OCI-LY7 (cell line): ENCODE results near the gene EGFL8. TPM values are rescaled to one million over a fixed set of nuclear protein-coding genes. Genes with fewer than 3 reads are reported as not detected.
"Not testable (repeated sequence)": the region's sequence is repeated elsewhere in the genome, so short reads cannot be mapped to it uniquely, and the experiment has no call there.

Experiments
- BruUV-seq: library from RNA; stranded (reverse); fragments of 400-500 nt; replicated peaks from 2 replicates; lab custom pipeline; 2021; lab: Mats Ljungman, UMichigan
- CTCF ChIA-PET: fragments of 300-600 bp; sonication (Branson Sonifier 250); formaldehyde crosslinking; loops from one replicate; lab custom pipeline; 2022; ENCODE audit warnings: antibody characterized with exemption; ENCODE audit not compliant: unreplicated experiment; lab: Charles Lee
- POLR2A ChIA-PET: fragments of 300-600 bp; sonication (Branson Sonifier 250); formaldehyde crosslinking; loops from one replicate; lab custom pipeline; 2022; ENCODE audit warnings: antibody characterized with exemption; lab: Charles Lee
- DNase-seq: peaks from one replicate; pipeline ENCODE4 v3.0.0-alpha.2; 2015; ENCODE audit warnings: low spot score
- H2AFZ ChIP-seq: fragments of 200-600 bp; sonication (generic), shearing (Covaris generic); 2 replicates; pipeline ENCODE4 v1.6.1; 2014; ENCODE audit warnings: mild to moderate bottlenecking, antibody characterized with exemption, low read length, moderate library complexity
- H3K27ac ChIP-seq: fragments of 200-600 bp; sonication (generic); 2 replicates; pipeline ENCODE4 v1.5.1; 2014; ENCODE audit warnings: mixed run types, low read depth, mild to moderate bottlenecking, moderate library complexity, low read length, inconsistent platforms; ENCODE audit not compliant: poor library complexity, severe bottlenecking
- H3K36me3 ChIP-seq: fragments of 200-600 bp; sonication (generic); 2 replicates; pipeline ENCODE4 v1.6.1; 2014; ENCODE audit warnings: mild to moderate bottlenecking, antibody characterized with exemption, low read length, moderate library complexity, mixed read lengths; ENCODE audit not compliant: insufficient read depth
- H3K4me1 ChIP-seq: fragments of 200-600 bp; sonication (generic); 2 replicates; pipeline ENCODE4 v1.5.1; 2014; ENCODE audit warnings: mild to moderate bottlenecking, low read length; ENCODE audit not compliant: insufficient read depth, poor library complexity, severe bottlenecking
- H3K4me2 ChIP-seq: fragments of 200-600 bp; sonication (generic); 2 replicates; pipeline ENCODE4 v1.6.1; 2014; ENCODE audit warnings: mild to moderate bottlenecking, low read length
- H3K4me3 ChIP-seq: fragments of 200-600 bp; sonication (generic); 2 replicates; pipeline ENCODE4 v1.5.1; 2014; ENCODE audit warnings: mild to moderate bottlenecking, low read depth, low read length; ENCODE audit not compliant: poor library complexity, severe bottlenecking
- H3K79me2 ChIP-seq: fragments of 200-600 bp; sonication (generic); 2 replicates; pipeline ENCODE4 v1.6.1; 2016; ENCODE audit warnings: low read depth, mild to moderate bottlenecking, low read length, moderate library complexity, mixed read lengths; ENCODE audit not compliant: insufficient read depth
- H3K9me2 ChIP-seq: fragments of 200-600 bp; sonication (generic); 2 replicates; pipeline ENCODE4 v1.6.1; 2016; ENCODE audit warnings: mild to moderate bottlenecking, low read length, mixed read lengths; ENCODE audit not compliant: insufficient read depth
- H3K9me3 ChIP-seq: fragments of 200-600 bp; sonication (generic); 2 replicates; pipeline ENCODE4 v1.6.1; 2014; ENCODE audit warnings: mild to moderate bottlenecking, mixed run types, low read length, mixed read lengths
- H4K20me1 ChIP-seq: fragments of 200-600 bp; sonication (generic); 2 replicates; pipeline ENCODE4 v1.6.1; 2014; ENCODE audit warnings: mild to moderate bottlenecking, antibody characterized with exemption, low read length, moderate library complexity, mixed read lengths; ENCODE audit not compliant: insufficient read depth
- EZH2phosphoT487 ChIP-seq: fragments of 200-600 bp; sonication (generic); IDR thresholded peaks from 2 replicates; pipeline ENCODE4 v1.6.1; 2018; ENCODE audit warnings: low read depth, borderline replicate concordance, mild to moderate bottlenecking, mixed run types, antibody characterized with exemption, low read length, moderate library complexity, mixed read lengths
- intact Hi-C: fragments of 100-400 bp; cut with micrococcal nuclease; formaldehyde crosslinking; loops from one replicate; pipeline ENCODE4 v1.10.0; 2022; ENCODE audit not compliant: unreplicated experiment
- total RNA-seq, 2 experiments: library from RNA; depleted of rRNA in 1 of 2; stranded (reverse); fragments of >200 nt in 1 of 2; shearing (Covaris generic) in 1 of 2; gene quantifications; 2 replicates each; pipeline ENCODE4 v1.2.3, GENCODE V29; 2014 to 2022
- TF ChIP-seq, protein P1 (sequence below): fragments of 200-600 bp; sonication (generic); conservative IDR thresholded peaks from 2 replicates; pipeline ENCODE4 v1.5.1; 2014; ENCODE audit warnings: mild to moderate bottlenecking, antibody characterized with exemption, low read length, moderate library complexity, mixed read lengths

Gene EGFL8
- total RNA-seq, 2 experiments from 2014 or later = 7.4 to 21.6 TPM

DNA sequence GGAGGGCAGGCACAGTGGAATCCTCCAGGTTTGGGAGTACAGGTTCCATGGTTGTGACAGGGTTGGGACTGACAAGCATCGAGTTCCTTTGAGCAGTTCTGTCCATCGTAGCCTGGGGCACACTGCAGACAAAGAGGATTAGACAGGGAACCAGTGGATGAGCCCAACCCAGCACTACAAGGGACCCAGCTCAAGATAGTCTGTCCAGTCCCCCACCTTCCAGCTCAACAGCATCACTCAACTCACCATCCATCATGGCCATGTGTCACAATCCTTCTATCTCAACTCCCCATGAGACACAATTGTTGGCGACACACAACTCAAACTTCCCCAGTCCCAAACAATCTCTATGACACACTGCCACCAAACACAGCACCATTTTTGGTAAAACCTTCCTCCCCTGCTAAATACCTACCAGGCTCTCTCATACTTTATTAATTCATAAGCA lies 39.9 kb downstream of the EGFL8 start:
- no peaks in the 10 kb centered on the region for H3K9me2 ChIP-seq
- H3K9me3 ChIP-seq = no peaks in the 10 kb centered on the region; the same call in 1 of the 2 replicates
- H3K4me3 ChIP-seq = no peak overlapping the region
- no peak for TF ChIP-seq EZH2phosphoT487
- TF ChIP-seq, protein P1, sequence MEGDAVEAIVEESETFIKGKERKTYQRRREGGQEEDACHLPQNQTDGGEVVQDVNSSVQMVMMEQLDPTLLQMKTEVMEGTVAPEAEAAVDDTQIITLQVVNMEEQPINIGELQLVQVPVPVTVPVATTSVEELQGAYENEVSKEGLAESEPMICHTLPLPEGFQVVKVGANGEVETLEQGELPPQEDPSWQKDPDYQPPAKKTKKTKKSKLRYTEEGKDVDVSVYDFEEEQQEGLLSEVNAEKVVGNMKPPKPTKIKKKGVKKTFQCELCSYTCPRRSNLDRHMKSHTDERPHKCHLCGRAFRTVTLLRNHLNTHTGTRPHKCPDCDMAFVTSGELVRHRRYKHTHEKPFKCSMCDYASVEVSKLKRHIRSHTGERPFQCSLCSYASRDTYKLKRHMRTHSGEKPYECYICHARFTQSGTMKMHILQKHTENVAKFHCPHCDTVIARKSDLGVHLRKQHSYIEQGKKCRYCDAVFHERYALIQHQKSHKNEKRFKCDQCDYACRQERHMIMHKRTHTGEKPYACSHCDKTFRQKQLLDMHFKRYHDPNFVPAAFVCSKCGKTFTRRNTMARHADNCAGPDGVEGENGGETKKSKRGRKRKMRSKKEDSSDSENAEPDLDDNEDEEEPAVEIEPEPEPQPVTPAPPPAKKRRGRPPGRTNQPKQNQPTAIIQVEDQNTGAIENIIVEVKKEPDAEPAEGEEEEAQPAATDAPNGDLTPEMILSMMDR = no peak
- intact Hi-C loops = no loop called here
- BruUV-seq = no TSS peak
- no peak overlapping the region for H3K4me2 ChIP-seq
- CTCF ChIA-PET = no interaction called here
- H3K79me2 ChIP-seq = no peaks in the 10 kb centered on the region
- H3K36me3 ChIP-seq = no peaks in the 10 kb centered on the region
- H3K27ac ChIP-seq = no peak overlapping the region
- H4K20me1 ChIP-seq = no peaks in the 10 kb centered on the region
- POLR2A ChIA-PET = interaction anchor here (1.8 kb wide), 1 partner anchor 10 kb away, joined by 4 read pairs; no protein-coding TSS in a partner anchor
- DNase-seq = no peak
- no peak overlapping the region for H2AFZ ChIP-seq
- H3K4me1 ChIP-seq = no peaks in the 10 kb centered on the region

DNA sequence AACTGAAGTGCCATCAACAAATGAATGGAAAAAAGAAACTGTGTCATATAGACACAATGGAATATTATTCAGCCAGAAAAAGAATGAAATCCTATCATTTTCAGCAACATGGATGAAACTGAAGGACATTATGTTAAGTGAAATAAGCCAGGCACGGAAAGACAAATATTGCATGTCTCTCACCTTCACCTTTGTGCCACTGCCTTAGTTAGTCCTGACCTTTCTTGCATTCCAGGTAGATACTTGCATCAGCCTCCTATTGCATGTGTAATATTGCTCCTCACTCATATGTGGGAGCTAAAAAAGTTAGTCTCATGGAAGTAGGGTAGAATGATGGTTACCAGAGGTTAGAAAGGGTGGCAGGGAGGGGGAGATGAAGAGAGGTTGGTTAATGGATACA lies 44.6 kb downstream of the EGFL8 start:
- intact Hi-C loops = no loop called here
- POLR2A ChIA-PET = interaction anchor here (0.7 kb wide), 1 partner anchor 1971 kb away, joined by 3 read pairs; no protein-coding TSS in a partner anchor
- CTCF ChIA-PET = no interaction called here

DNA sequence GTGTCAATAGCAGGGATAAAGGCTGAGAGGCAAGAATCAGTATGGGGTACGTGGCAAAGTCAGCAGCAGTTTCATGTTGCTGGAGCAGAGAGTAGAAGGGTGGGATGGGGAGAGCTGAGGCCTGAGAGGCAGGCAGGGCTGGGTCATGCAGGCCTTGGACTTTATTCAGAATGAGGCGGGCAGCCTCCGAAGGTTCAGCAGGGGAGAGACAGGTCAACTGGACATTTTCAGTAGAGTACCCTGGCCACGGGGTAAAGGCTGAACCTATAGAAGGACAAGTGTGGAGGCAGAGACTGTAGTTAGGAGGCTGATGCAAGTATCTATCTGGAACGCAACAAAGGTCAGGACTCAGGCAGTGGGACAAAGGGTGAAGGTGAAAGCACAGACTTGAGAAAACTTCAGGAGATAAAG lies 45.8 kb downstream of the EGFL8 start:
- Histone ChIP-seq H3K4me3 (no peak overlapping the region), H2AFZ (no peak overlapping the region), H4K20me1 (no peaks in the 10 kb centered on the region), H3K4me1 (no peaks in the 10 kb centered on the region), H3K9me2 (no peaks in the 10 kb centered on the region), H3K36me3 (no peaks in the 10 kb centered on the region), H3K4me2 (no peak overlapping the region), H3K27ac (no peak overlapping the region), H3K9me3 (no peaks in the 10 kb centered on the region; the same call in 1 of the 2 replicates), H3K79me2 (no peaks in the 10 kb centered on the region)
- TF ChIP-seq, protein P1 = no peak
- TF ChIP-seq EZH2phosphoT487 = no peak
- intact Hi-C loops = no loop called here
- no peak for DNase-seq
- ChIA-PET POLR2A (no interaction called here), CTCF (no interaction called here)
- no TSS peak for BruUV-seq

More for the DNA sequence above, 44.6 kb downstream of the EGFL8 start:
- Histone ChIP-seq H3K9me3 (no peaks in the 10 kb centered on the region; the same call in 1 of the 2 replicates), H3K27ac (no peak overlapping the region), H3K79me2 (no peaks in the 10 kb centered on the region), H2AFZ (no peak overlapping the region), H3K4me3 (no peak overlapping the region), H3K36me3 (no peaks in the 10 kb centered on the region), H3K4me2 (no peak overlapping the region), H3K4me1 (no peaks in the 10 kb centered on the region), H4K20me1 (no peaks in the 10 kb centered on the region), H3K9me2 (no peaks in the 10 kb centered on the region)
- no TSS peak for BruUV-seq
- no peak for DNase-seq
- no peak for TF ChIP-seq EZH2phosphoT487
- TF ChIP-seq, protein P1 = no peak

DNA sequence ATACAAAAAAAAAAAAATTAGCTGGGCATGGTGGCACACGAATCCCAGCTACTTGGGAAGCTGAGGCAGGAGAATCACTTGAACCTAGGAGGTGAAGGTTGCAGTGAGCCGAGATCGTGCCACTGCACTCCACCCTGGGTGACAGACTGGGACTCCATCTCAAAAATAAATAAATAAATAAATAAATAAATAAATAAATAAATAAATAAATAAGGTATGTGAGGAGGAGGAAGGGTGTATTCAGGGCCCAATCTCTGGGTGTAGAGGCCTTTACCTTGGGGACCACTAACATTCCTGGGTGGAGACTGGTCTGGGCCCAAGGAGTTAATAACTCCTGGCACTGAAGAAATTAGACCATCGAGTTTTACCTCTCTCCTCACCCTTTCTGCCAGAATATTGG lies 47.0 kb downstream of the EGFL8 start:
- intact Hi-C loops = not testable (repeated sequence)

More for the DNA sequence above, 47.0 kb downstream of the EGFL8 start:
- H3K27ac ChIP-seq, POLR2A ChIA-PET, H3K79me2 ChIP-seq, H3K9me3 ChIP-seq, DNase-seq, H3K4me3 ChIP-seq, BruUV-seq, H4K20me1 ChIP-seq, H3K4me2 ChIP-seq, H3K36me3 ChIP-seq, H3K9me2 ChIP-seq, CTCF ChIA-PET, H3K4me1 ChIP-seq, H2AFZ ChIP-seq: not testable (repeated sequence)
